ENCODE results near the gene ZNF365. TPM values are rescaled to one million over a fixed set of nuclear protein-coding genes. Genes with fewer than 3 reads are reported as not detected.

Gene ZNF365
- total RNA-seq, 8 experiments from 2014 or later, result 0.09 to 5.6 (median 0.92) TPM; not detected in 1

GRCh38 chr10:62442894-62443669, 68.9 kb downstream of the ZNF365 start:
- no peak overlapping the region for H3K4me3 ChIP-seq
- H3K27ac ChIP-seq, result no peak overlapping the region
- no peak for ATAC-seq (replicated peaks in 6 of 8)
- 50 to 92% (median 63%) methylated on average over 1 to 8 of the region's 8 CpGs; no CpG with 5 or more reads in 1 of the 10 experiments for WGBS, 10 experiments
- no peaks in the 10 kb centered on the region for H3K4me1 ChIP-seq (replicated peaks in 1 of 2)
- in situ Hi-C loops (cut with MboI; ENCODE audit: low pct_unique_long_range_greater_than_20kb in 2 of 9, low sequenced_read_pairs in 9 of 9, unreplicated experiment in 9 of 9), result no loop called here

DNA sequence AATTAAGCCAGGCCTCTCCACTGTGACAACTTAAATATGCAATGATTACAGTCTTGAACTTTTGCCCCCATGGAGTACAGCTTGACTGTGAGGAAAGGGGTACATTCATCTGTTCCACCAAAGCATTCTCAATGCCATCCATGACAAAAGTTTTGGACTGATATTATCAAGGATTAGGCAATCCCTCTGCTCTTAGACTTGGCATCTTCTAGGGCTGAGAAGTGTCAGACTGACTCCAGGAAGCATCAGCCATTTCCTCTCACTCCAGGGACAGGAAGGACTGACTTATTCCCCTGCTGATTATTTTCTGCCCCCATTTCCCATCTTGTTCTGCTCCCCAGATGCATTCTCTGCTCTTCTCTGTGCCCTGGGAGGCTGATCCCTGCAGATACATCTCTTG, 69.7 kb downstream of the ZNF365 start:
- no peaks in the 10 kb centered on the region for H3K4me1 ChIP-seq (replicated peaks in 1 of 2)
- ATAC-seq (replicated peaks in 6 of 8), result no peak
- in situ Hi-C loops (cut with MboI; ENCODE audit: low pct_unique_long_range_greater_than_20kb in 2 of 9, low sequenced_read_pairs in 9 of 9, unreplicated experiment in 9 of 9), result no loop called here
- no peak overlapping the region for H3K4me3 ChIP-seq
- no peak overlapping the region for H3K27ac ChIP-seq

- no peak for ATAC-seq (replicated peaks in 6 of 8)
- H3K27ac ChIP-seq, result no peak overlapping the region
- no peaks in the 10 kb centered on the region for H3K4me1 ChIP-seq (replicated peaks in 1 of 2)
- H3K4me3 ChIP-seq, result no peak overlapping the region
- in situ Hi-C loops (cut with MboI; ENCODE audit: low pct_unique_long_range_greater_than_20kb in 2 of 9, low sequenced_read_pairs in 9 of 9, unreplicated experiment in 9 of 9), result no loop called here
- 11 to 78% (median 56%) methylated on average over 2 to 5 of the region's 5 CpGs; no CpG with 5 or more reads in 2 of the 10 experiments for WGBS, 10 experiments
Observed at GRCh38 chr10:62446627-62447026, 72.5 kb downstream of the ZNF365 start.

DNA sequence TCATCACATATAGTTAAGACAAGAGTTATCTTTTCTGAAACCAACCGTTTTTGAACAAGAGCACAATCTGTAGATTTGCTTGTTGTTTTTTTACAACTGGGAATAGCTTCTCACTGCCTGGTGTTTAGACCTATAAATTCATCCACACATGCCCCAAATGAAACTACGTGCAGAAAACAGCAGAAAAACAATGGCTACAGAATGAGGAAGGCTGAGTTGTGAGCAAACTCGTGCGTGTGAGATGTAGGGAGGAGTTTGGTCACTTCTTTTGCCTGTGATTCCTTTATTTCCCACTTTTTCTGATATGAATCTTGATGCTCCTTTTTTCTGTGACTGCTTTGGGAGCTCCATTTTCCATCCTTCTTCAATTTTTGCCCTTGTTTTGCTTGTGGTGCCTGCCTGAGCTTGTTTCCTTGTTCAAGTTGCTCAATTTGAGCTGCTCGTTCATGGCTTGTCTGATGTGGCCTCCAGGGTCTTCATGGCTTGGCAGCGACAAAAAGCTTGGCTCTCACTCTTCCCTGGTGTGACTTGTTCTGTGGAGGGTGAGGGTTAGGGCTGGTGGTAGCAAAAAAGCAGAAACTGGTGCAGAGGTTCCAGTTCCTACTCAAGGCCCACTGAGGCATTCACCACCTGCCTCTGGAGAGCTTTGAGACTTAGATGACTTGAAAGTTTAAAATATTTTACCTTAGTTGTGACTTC, 76.9 kb downstream of the ZNF365 start:
- Histone ChIP-seq H3K27ac (no peak overlapping the region), H3K4me1 (replicated peaks in 1 of 2) (no peaks in the 10 kb centered on the region), H3K4me3 (no peak overlapping the region)
- WGBS, 10 experiments, result 43 to 83% (median 73%) methylated on average over 1 to 6 of the region's 6 CpGs
- in situ Hi-C loops (cut with MboI; ENCODE audit: low pct_unique_long_range_greater_than_20kb in 2 of 9, low sequenced_read_pairs in 9 of 9, unreplicated experiment in 9 of 9), result no loop called here
- ATAC-seq (replicated peaks in 6 of 8), result no peak

- in situ Hi-C loops (cut with MboI; ENCODE audit: low pct_unique_long_range_greater_than_20kb in 2 of 9, low sequenced_read_pairs in 9 of 9, unreplicated experiment in 9 of 9), result no loop called here
- whole genome bisulfite sequencing, 10 experiments, result 80 to 100% (median 86%) methylated on average over 1 to 2 of the region's 2 CpGs; no CpG with 5 or more reads in 5 of the 10 experiments
- H3K27ac ChIP-seq, result no peak overlapping the region
- H3K4me3 ChIP-seq, result no peak overlapping the region
- ATAC-seq (replicated peaks in 6 of 8), result no peak
- no peaks in the 10 kb centered on the region for H3K4me1 ChIP-seq (replicated peaks in 1 of 2)
Observed at GRCh38 chr10:62451611-62451975, 77.4 kb downstream of the ZNF365 start.

Other genes starting within 250 kb of the ZNF365 start
- 10 to 100 TPM in 1 of 8 experiments, 1 to 10 TPM in 2, under 1 TPM in 5; 0.05 to 12.6 (median 0.91) TPM for gene RTKN2, start 105.5 kb upstream of the ZNF365 start, total RNA-seq

Data from motor neuron (in vitro differentiated cells).